HG03460 (cell line): ENCODE measurements around the gene GIPC1.
"Not testable (repeated sequence)": the region's sequence is repeated elsewhere in the genome, so short reads cannot be mapped to it uniquely, and the experiment has no call there.

Experiments used
- ATAC-seq: cut with Tn5 transposase; IDR thresholded peaks from one replicate; pipeline ENCODE4 v1.9.1; 2021; ENCODE audit not compliant: unreplicated experiment

The GIPC1 gene

GRCh38 chr19:14496029-14496833 is at the start of gene GIPC1:
GIPC1 (minus strand) TSS chr19:14496127; CDS start chr19:14482976, 13,151 bp downstream.
- no peak for ATAC-seq

- no peak for ATAC-seq
These were observed 49.8 kb upstream of the GIPC1 start for GRCh38 chr19:14545716-14546082.

GRCh38 chr19:14544977-14545715 is 49.2 kb upstream of the GIPC1 start:
- ATAC-seq: no peak

- no peak for ATAC-seq
These were observed 48.1 kb upstream of the GIPC1 start for GRCh38 chr19:14544047-14544446.

GRCh38 chr19:14542711-14543328 is 46.9 kb upstream of the GIPC1 start:
- no peak for ATAC-seq

GRCh38 chr19:14541979-14542378 is 46.1 kb upstream of the GIPC1 start:
- not testable (repeated sequence) for ATAC-seq

GRCh38 chr19:14540741-14541525 is 45.0 kb upstream of the GIPC1 start:
- ATAC-seq: no peak

GRCh38 chr19:14536926-14537692 is 41.2 kb upstream of the GIPC1 start:
- ATAC-seq: no peak

GRCh38 chr19:14533450-14533849 is 37.5 kb upstream of the GIPC1 start:
- no peak for ATAC-seq

- no peak for ATAC-seq
These were observed 34.6 kb upstream of the GIPC1 start for GRCh38 chr19:14530506-14530905.

- ATAC-seq: no peak
These were observed 34.0 kb upstream of the GIPC1 start for GRCh38 chr19:14530005-14530348.

- ATAC-seq: peak; percentile 96
These were observed 33.5 kb upstream of the GIPC1 start, which contains the start of gene TECR for GRCh38 chr19:14529254-14530004. TECR (plus strand) TSS chr19:14529594; CDS start chr19:14529697, 103 bp downstream.

GRCh38 chr19:14528419-14529253 is 32.7 kb upstream of the GIPC1 start:
- no peak for ATAC-seq

GRCh38 chr19:14526423-14526822 is 30.5 kb upstream of the GIPC1 start:
- ATAC-seq: no peak

- no peak for ATAC-seq
These were observed 29.8 kb upstream of the GIPC1 start for GRCh38 chr19:14525729-14526128.

- no peak for ATAC-seq
These were observed 24.6 kb upstream of the GIPC1 start for GRCh38 chr19:14520543-14520942.

- no peak for ATAC-seq
These were observed 24.0 kb upstream of the GIPC1 start for GRCh38 chr19:14519860-14520407.

- ATAC-seq: no peak
These were observed 23.4 kb upstream of the GIPC1 start for GRCh38 chr19:14519245-14519859.
